SK-N-SH (cell line): ENCODE results near the gene TMEM178A. TPM values are rescaled to one million over a fixed set of nuclear protein-coding genes. Genes with fewer than 3 reads are reported as not detected.

Experiments used
- CTCF ChIA-PET: fragments of 300-600, 350-600 bp; formaldehyde crosslinking; extraction: SDS; loops from one replicate; lab custom pipeline; 2021; lab: Yijun Ruan, JAX
- POLR2A ChIA-PET: fragments of 350-600 bp; sonication (Branson Sonifier 250); formaldehyde crosslinking; extraction: SDS; loops from one replicate; lab custom pipeline; 2020; ENCODE audit warnings: antibody characterized with exemption, inconsistent platforms; lab: Yijun Ruan, JAX
- DNase-seq: peaks from one replicate; pipeline ENCODE4 v3.0.0; 2012
- H2AFZ ChIP-seq: fragments of 200-600 bp; sonication (generic); 2 replicates; pipeline ENCODE4 v1.8.1; 2016; ENCODE audit warnings: antibody characterized with exemption, mild to moderate bottlenecking, low read depth
- H3F3A ChIP-seq: fragments of 200-600 bp; sonication (generic); replicated peaks from 2 replicates; pipeline ENCODE3; 2016; ENCODE audit warnings: antibody characterized with exemption, mild to moderate bottlenecking; ENCODE audit not compliant: insufficient read depth
- H3K27ac ChIP-seq, 2 experiments: fragments of 200-500 bp in 1 of 2; fragments of 200-600 bp in 1 of 2; sonication (Bioruptor generic) in 1 of 2; sonication (generic), shearing (Covaris generic) in 1 of 2; 2 replicates each; pipeline versions ENCODE4 v1.5.1 to v1.6.1; 2014 to 2016; ENCODE audit warnings: low read depth in 2 of 2, inconsistent platforms in 1 of 2, low read length in 1 of 2, mild to moderate bottlenecking in 1 of 2, mixed read lengths in 1 of 2
- H3K27me3 ChIP-seq: fragments of 200-600 bp; sonication (generic), shearing (Covaris generic); 2 replicates; pipeline ENCODE4 v1.6.1; 2016; ENCODE audit warnings: mixed run types; ENCODE audit not compliant: insufficient read depth
- H3K36me3 ChIP-seq, 2 experiments: fragments of 200-500 bp in 1 of 2; fragments of 200-600 bp in 1 of 2; sonication (Bioruptor generic) in 1 of 2; sonication (generic) in 1 of 2; replicated peaks in 1 of 2; 2 replicates each; pipeline versions ENCODE3 to v1.5.1; 2014 to 2016; ENCODE audit warnings: low read length in 1 of 2, mild to moderate bottlenecking in 1 of 2; ENCODE audit not compliant: insufficient read depth in 2 of 2, control insufficient read depth in 1 of 2
- H3K4me1 ChIP-seq, 2 experiments: fragments of 200-500 bp in 1 of 2; fragments of 200-600 bp in 1 of 2; sonication (Bioruptor generic) in 1 of 2; sonication (generic), shearing (Covaris generic) in 1 of 2; 2 replicates each; pipeline versions ENCODE4 v1.5.1 to v1.6.1; 2014 to 2016; ENCODE audit warnings: low read depth in 1 of 2, low read length in 1 of 2, mixed run types in 1 of 2; ENCODE audit not compliant: insufficient read depth in 2 of 2, control insufficient read depth in 1 of 2
- H3K4me2 ChIP-seq: fragments of 200-600 bp; sonication (generic), shearing (Covaris generic); 2 replicates; pipeline ENCODE4 v1.6.1; 2017; ENCODE audit warnings: mixed run types
- H3K4me3 ChIP-seq, 2 experiments: fragments of 200-500 bp in 1 of 2; fragments of 200-600 bp in 1 of 2; sonication (Bioruptor generic) in 1 of 2; sonication (generic), shearing (Covaris generic) in 1 of 2; 2 replicates each; pipeline versions ENCODE4 v1.5.1 to v1.8.1; 2014 to 2016; ENCODE audit warnings: low read depth in 2 of 2, inconsistent platforms in 1 of 2, low read length in 1 of 2, mild to moderate bottlenecking in 1 of 2, mixed read lengths in 1 of 2, moderate library complexity in 1 of 2
- H3K79me2 ChIP-seq: fragments of 200-600 bp; sonication (generic); 2 replicates; pipeline ENCODE4 v1.8.1; 2017; ENCODE audit warnings: mild to moderate bottlenecking; ENCODE audit not compliant: insufficient read depth
- H3K9ac ChIP-seq: fragments of 200-600 bp; sonication (generic); 2 replicates; pipeline ENCODE4 v1.6.1; 2017; ENCODE audit warnings: mixed run types
- H3K9me2 ChIP-seq: fragments of 200-600 bp; sonication (generic); 2 replicates; pipeline ENCODE4 v1.6.1; 2017; ENCODE audit warnings: mixed run types
- H3K9me3 ChIP-seq: fragments of 200-600 bp; sonication (generic); 2 replicates; pipeline ENCODE4 v1.6.1; 2017; ENCODE audit warnings: mixed run types, mild to moderate bottlenecking, moderate library complexity
- H4K20me1 ChIP-seq: fragments of 200-600 bp; sonication (generic); 2 replicates; pipeline ENCODE4 v1.6.1; 2017; ENCODE audit warnings: mild to moderate bottlenecking, mixed run types; ENCODE audit not compliant: insufficient read depth
- CHD2 ChIP-seq: fragments of 150-350 bp; IDR thresholded peaks from 2 replicates; pipeline ENCODE4 v1.6.1; 2018; ENCODE audit warnings: low read length; ENCODE audit not compliant: partially characterized antibody
- ELF1 ChIP-seq: IDR thresholded peaks from 2 replicates; pipeline ENCODE4 v1.4.0; 2012
- EP300 ChIP-seq, 2 experiments: IDR thresholded peaks; 2 replicates each; pipeline versions ENCODE4 v1.4.0 to v1.6.1; 2012; ENCODE audit warnings: borderline replicate concordance in 1 of 2, low read depth in 1 of 2, low read length in 1 of 2
- JUND ChIP-seq: IDR thresholded peaks from 2 replicates; pipeline ENCODE4 v1.4.0; 2012
- MEF2A ChIP-seq: IDR thresholded peaks from 2 replicates; pipeline ENCODE4 v1.4.0; 2012; ENCODE audit warnings: low read depth, borderline replicate concordance
- MXI1 ChIP-seq: IDR thresholded peaks from 2 replicates; pipeline ENCODE4 v1.6.1; 2012; ENCODE audit warnings: mild to moderate bottlenecking, low read depth, low read length, improper control_type of control experiment
- NFIC ChIP-seq: IDR thresholded peaks from 2 replicates; pipeline ENCODE4 v1.4.0; 2012; ENCODE audit warnings: borderline replicate concordance
- NRF1 ChIP-seq: IDR thresholded peaks from 2 replicates; pipeline ENCODE4 v1.6.1; 2012; ENCODE audit warnings: low read depth, mild to moderate bottlenecking, low read length
- POLR2AphosphoS5 ChIP-seq: IDR thresholded peaks from 2 replicates; pipeline ENCODE4 v1.6.1; 2012; ENCODE audit warnings: low read depth, low read length
- RCOR1 ChIP-seq: fragments of 150-350 bp; IDR thresholded peaks from 2 replicates; pipeline ENCODE4 v1.6.1; 2017; ENCODE audit warnings: antibody characterized with exemption, low read length
- REST ChIP-seq: IDR thresholded peaks from 2 replicates; pipeline ENCODE4 v1.6.1; 2012; ENCODE audit warnings: mild to moderate bottlenecking, low read depth, low read length, moderate library complexity
- RFX5 ChIP-seq: IDR thresholded peaks from 2 replicates; pipeline ENCODE4 v1.6.1; 2012; ENCODE audit warnings: mild to moderate bottlenecking, improper control_type of control experiment, low read length
- RXRA ChIP-seq: IDR thresholded peaks from 2 replicates; pipeline ENCODE4 v1.4.0; 2012; ENCODE audit warnings: low read depth, mild to moderate bottlenecking, borderline replicate concordance
- SIN3A ChIP-seq: IDR thresholded peaks from 2 replicates; pipeline ENCODE4 v1.6.1; 2012; ENCODE audit warnings: low read depth, mild to moderate bottlenecking, low read length, moderate library complexity, borderline replicate concordance
- SMC3 ChIP-seq: IDR thresholded peaks from 2 replicates; pipeline ENCODE4 v1.6.1; 2012; ENCODE audit warnings: low read depth, low read length, improper control_type of control experiment
- TAF1 ChIP-seq: IDR thresholded peaks from 2 replicates; pipeline ENCODE4 v1.6.1; 2012; ENCODE audit warnings: low read depth, mild to moderate bottlenecking, low read length, moderate library complexity, borderline replicate concordance
- TCF12 ChIP-seq: IDR thresholded peaks from 2 replicates; pipeline ENCODE4 v1.4.0; 2012
- TEAD4 ChIP-seq: IDR thresholded peaks from 2 replicates; pipeline ENCODE4 v1.4.0; 2012; ENCODE audit warnings: mild to moderate bottlenecking, borderline replicate concordance; ENCODE audit not compliant: insufficient read depth
- USF2 ChIP-seq: fragments of 150-350 bp; IDR thresholded peaks from 2 replicates; pipeline ENCODE4 v1.6.1; 2017; ENCODE audit warnings: antibody characterized with exemption, low read length, low read depth, borderline replicate concordance
- YY1 ChIP-seq: IDR thresholded peaks from 2 replicates; pipeline ENCODE4 v1.4.0; 2012; ENCODE audit warnings: low read depth, mild to moderate bottlenecking
- WGBS: methylation state at CpG from one replicate; pipeline ENCODE4 v1.1.6; 2017; ENCODE audit warnings: low lambda C conversion rate; 5-methylcytosine and 5-hydroxymethylcytosine counted together
- polyA plus RNA-seq, 3 experiments: library from polyadenylated mRNA; depleted of rRNA; stranded (reverse); fragments of >200 nt; gene quantifications; 2 replicates each; pipeline ENCODE4 v1.2.3, GENCODE V29; 2012
- TF ChIP-seq, protein P1 (sequence below): IDR thresholded peaks from 2 replicates; pipeline ENCODE4 v1.4.0; 2012; ENCODE audit warnings: low read depth, borderline replicate concordance

TMEM178A gene
- polyA plus RNA-seq, 1 of the 3 experiments (the other 2 are of a cell fraction), result 0.84 TPM

DNA sequence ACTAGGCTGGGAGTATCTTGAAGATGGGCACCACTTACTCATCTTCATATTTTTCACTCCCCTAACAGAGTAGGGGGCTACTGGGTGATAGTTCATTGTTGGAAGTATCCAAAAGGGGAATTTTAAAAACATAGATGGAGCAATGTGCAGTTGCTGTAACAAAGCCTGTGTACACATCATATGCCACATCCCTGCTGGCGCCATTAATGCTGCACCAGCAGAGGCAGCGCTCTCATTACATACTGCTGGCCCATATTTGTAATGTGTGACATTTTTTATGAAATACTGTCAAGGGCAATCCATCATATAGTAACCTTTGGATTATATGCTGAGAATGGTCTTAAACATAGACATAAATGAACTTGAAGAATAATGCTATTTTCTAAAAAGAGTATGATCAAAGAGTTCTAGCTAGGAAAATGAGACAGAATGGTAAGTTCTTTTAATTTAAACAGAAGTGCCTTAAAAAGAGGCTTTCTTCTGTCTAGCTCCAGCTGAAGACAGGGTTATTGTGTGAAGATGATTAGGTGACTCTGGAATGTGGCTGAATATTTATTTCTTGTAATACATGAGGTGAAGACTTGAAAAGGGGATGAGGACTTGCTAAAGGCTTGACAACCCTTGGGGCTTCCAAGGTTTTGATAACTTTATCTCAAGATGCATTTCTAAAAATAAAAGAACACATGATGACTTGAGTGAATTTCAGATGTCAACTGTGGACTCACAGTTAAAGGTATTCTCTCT, 2.4 kb upstream of the TMEM178A start:
- Histone ChIP-seq H3K4me1 (peaks cover 4 to 10% of the 10 kb centered on the region in 2 experiments; a peak in 2 of 4 replicates), H3K79me2 (no peaks in the 10 kb centered on the region), H3K27me3 (peaks cover 27% of the 10 kb centered on the region), H3K9me2 (no peaks in the 10 kb centered on the region)
- DNase-seq, result no peak
- TF ChIP-seq POLR2AphosphoS5, result no peak
- TF ChIP-seq NFIC, result no peak
- no peak for TF ChIP-seq CHD2
- TF ChIP-seq SIN3A, result no peak
- TF ChIP-seq RCOR1, result no peak
- no peak for TF ChIP-seq TAF1
- TF ChIP-seq, protein P1, sequence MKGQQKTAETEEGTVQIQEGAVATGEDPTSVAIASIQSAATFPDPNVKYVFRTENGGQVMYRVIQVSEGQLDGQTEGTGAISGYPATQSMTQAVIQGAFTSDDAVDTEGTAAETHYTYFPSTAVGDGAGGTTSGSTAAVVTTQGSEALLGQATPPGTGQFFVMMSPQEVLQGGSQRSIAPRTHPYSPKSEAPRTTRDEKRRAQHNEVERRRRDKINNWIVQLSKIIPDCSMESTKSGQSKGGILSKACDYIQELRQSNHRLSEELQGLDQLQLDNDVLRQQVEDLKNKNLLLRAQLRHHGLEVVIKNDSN, result no peak
- TF ChIP-seq MXI1, result no peak
- TF ChIP-seq EP300 (IDR thresholded peaks at IDR 0.05; ENCODE audit: borderline replicate concordance in 1 of 2, low read depth in 1 of 2, low read length in 1 of 2), result no peak
- no peak for TF ChIP-seq USF2
- no peak for TF ChIP-seq MEF2A
- TF ChIP-seq NRF1, result no peak
- no peak for TF ChIP-seq ELF1
- TF ChIP-seq, all 33 proteins: peak for 0
- ChIA-PET CTCF (interaction anchor here (0.7 to 1.5 kb wide), 4 partner anchors 10 to 68 kb away, joined by 3 to 4 read pairs (median 3); no protein-coding TSS in a partner anchor), POLR2A (no interaction called here)
- H4K20me1 ChIP-seq, result no peaks in the 10 kb centered on the region
- no peak overlapping the region for H2AFZ ChIP-seq
- H3F3A ChIP-seq, result no peaks in the 10 kb centered on the region
- no peak overlapping the region for H3K4me3 ChIP-seq
- H3K9me3 ChIP-seq, result no peaks in the 10 kb centered on the region
- WGBS, result 97% methylated on average over 2 of the region's 2 CpGs
- no peaks in the 10 kb centered on the region for H3K36me3 ChIP-seq
- no peak overlapping the region for H3K9ac ChIP-seq
- no peak overlapping the region for H3K27ac ChIP-seq
- no peak overlapping the region for H3K4me2 ChIP-seq

- H3K4me2 ChIP-seq, result no peak overlapping the region
- H3K9me3 ChIP-seq, result no peaks in the 10 kb centered on the region
- no peak overlapping the region for H2AFZ ChIP-seq
- no peaks in the 10 kb centered on the region for H3F3A ChIP-seq
- no peaks in the 10 kb centered on the region for H3K36me3 ChIP-seq
- H3K27me3 ChIP-seq, result peaks cover 34% of the 10 kb centered on the region
- peaks cover 4 to 10% of the 10 kb centered on the region in 2 experiments; a peak in 2 of 4 replicates for H3K4me1 ChIP-seq
- no peak overlapping the region for H3K4me3 ChIP-seq
- no peak overlapping the region for H3K27ac ChIP-seq
- TF ChIP-seq YY1, result no peak
- TF ChIP-seq JUND, result no peak
- TF ChIP-seq TCF12, result no peak
- TF ChIP-seq TEAD4, result no peak
- no peak for TF ChIP-seq RXRA
- no peak for TF ChIP-seq REST
- no peak for TF ChIP-seq RCOR1
- no peak for TF ChIP-seq RFX5
- no peak for TF ChIP-seq TAF1
- TF ChIP-seq ELF1, result no peak
- TF ChIP-seq CHD2, result no peak
- no peak for TF ChIP-seq POLR2AphosphoS5
- TF ChIP-seq NRF1, result no peak
- TF ChIP-seq SMC3, result no peak
- 93% methylated on average over 6 of the region's 6 CpGs for WGBS
- ChIA-PET POLR2A (no interaction called here), CTCF (interaction anchor here (0.7 to 1.3 kb wide), 3 partner anchors 9 to 67 kb away, joined by 3 to 4 read pairs (median 3); no protein-coding TSS in a partner anchor)
- no peaks in the 10 kb centered on the region for H3K9me2 ChIP-seq
- H4K20me1 ChIP-seq, result no peaks in the 10 kb centered on the region
- no peaks in the 10 kb centered on the region for H3K79me2 ChIP-seq
- no peak for DNase-seq
- H3K9ac ChIP-seq, result no peak overlapping the region
Measured at GRCh38 chr2:39664232-39664887, 1.4 kb upstream of the TMEM178A start.
